Amniotic epithelial cell (primary cell): Measurements from ENCODE around the gene PALD1.
"Not testable (repeated sequence)": the region's sequence is repeated elsewhere in the genome, so short reads cannot be mapped to it uniquely, and the experiment has no call there.

ENCODE experiments used
- DNase-seq: peaks from one replicate; pipeline ENCODE4 v3.0.0-alpha.2; 2010; ENCODE audit warnings: low read depth

PALD1 gene

DNA sequence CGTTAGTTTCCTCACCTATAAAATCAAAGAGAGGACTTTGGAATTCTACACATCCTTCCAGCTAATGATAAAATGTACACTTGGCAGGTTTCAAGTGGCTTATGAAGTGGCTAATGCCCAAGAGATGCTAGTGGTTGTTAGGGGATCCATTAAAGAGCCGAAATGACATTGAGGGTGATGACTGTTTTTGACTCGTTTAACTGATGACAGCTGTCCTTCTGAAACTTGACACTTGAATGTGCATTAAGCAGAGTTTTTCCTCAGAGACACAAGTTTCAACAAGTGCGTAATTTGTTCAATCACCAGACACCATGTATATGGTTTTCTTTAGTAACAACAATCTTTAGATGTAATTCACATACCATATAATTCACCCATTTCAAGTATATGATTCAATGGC, 125.5 kb downstream of the PALD1 start:
- no peak for DNase-seq

GRCh38 chr10:70605161-70605560, 126.6 kb downstream of the PALD1 start:
- DNase-seq = no peak

DNA sequence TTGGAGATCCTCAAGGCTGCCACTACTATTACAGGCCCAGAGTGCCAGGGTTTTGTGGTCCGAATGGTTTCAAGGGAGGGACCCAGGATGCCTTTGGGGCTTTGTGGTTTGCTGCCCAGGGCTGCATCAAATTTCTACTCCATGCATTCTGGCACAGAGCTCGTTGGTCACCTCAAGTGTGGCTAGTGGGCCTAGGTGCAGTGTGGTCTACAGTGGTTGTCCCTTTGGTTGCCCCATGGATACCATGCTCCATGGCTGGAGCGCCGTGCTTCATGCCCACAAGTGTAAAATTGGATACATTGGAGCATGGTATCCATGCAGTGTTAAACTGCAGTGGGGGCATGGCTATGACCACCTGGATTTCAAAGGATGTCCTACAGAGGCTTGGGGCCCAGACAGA, 129.4 kb downstream of the PALD1 start:
- no peak for DNase-seq

DNA sequence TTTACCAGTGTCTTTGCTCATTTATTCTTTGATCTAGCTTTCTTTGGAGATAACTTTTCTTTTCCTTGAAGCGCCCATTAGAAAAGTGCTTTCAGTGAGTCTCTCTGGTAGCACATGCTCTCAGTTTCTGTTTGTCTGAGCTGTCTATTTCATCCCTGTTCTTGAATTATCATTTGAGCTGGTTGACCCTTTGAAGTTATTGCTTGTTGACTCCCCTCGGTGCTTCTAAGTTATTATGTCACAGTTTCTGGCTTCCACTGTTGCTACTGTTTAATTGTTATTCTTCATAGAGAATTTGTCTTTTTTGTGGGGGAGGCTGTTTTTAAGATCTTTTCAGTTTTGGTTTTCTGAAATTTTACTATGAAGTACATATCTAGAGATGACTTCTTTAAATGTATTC, 135.4 kb downstream of the PALD1 start:
- DNase-seq = no peak

- not testable (repeated sequence) for DNase-seq
These were observed 135.8 kb downstream of the PALD1 start for GRCh38 chr10:70614364-70614763.

DNA sequence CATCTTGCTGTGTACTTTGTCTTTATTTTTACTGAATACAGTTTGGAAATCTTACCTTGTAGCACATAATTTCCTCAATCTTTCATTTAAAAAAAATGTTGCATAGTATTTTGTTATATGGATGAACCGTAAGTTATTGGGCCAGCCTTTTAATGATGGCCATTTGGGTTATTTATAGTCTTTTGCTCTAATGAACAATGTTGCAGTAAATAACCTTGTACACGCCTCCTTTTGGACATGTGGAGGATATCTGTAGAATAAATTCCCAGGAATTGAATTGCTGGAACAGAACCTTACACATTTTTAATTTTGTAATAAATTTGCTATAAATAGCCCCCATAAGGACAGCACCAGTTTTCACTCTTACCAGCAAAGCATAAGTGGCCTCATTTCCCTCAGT, 136.6 kb downstream of the PALD1 start:
- no peak for DNase-seq

GRCh38 chr10:70615784-70616522, 137.4 kb downstream of the PALD1 start:
- peak; percentile 3 for DNase-seq

GRCh38 chr10:70616761-70617160, 138.2 kb downstream of the PALD1 start:
- DNase-seq = no peak
